Neural cell (in vitro differentiated cells): Measurements from ENCODE around the gene E2F4.

Source experiments
- EP300 ChIP-seq: fragments of 450-650 bp; conservative IDR thresholded peaks from 2 replicates; pipeline ENCODE4 v1.6.1; 2014; ENCODE audit warnings: antibody characterized with exemption, mild to moderate bottlenecking, moderate library complexity; ENCODE audit not compliant: poor library complexity, severe bottlenecking
- EZH2 ChIP-seq: fragments of 200-600, 300-800 bp; shearing (Covaris generic), sonication (generic); IDR thresholded peaks from 2 replicates; pipeline ENCODE4 v1.6.1; 2014; ENCODE audit warnings: antibody characterized with exemption, low read length, borderline replicate concordance, mild to moderate bottlenecking; ENCODE audit not compliant: insufficient read depth, poor library complexity, severe bottlenecking
- MXI1 ChIP-seq: fragments of 450-650 bp; conservative IDR thresholded peaks from 2 replicates; pipeline ENCODE4 v1.6.1; 2014; ENCODE audit warnings: antibody characterized with exemption, mild to moderate bottlenecking; ENCODE audit not compliant: poor library complexity, severe bottlenecking
- POLR2AphosphoS5 ChIP-seq: IDR thresholded peaks from 2 replicates; pipeline ENCODE4 v1.6.1; 2012
- RAD21 ChIP-seq: fragments of 450-650 bp; conservative IDR thresholded peaks from 2 replicates; pipeline ENCODE4 v1.6.1; 2014; ENCODE audit warnings: antibody characterized with exemption, mild to moderate bottlenecking, moderate library complexity
- SMC3 ChIP-seq: fragments of 450-650 bp; conservative IDR thresholded peaks from 2 replicates; pipeline ENCODE4 v1.6.1; 2014; ENCODE audit warnings: antibody characterized with exemption, mild to moderate bottlenecking, moderate library complexity; ENCODE audit not compliant: poor library complexity
- TAF1 ChIP-seq: IDR thresholded peaks from 2 replicates; pipeline ENCODE4 v1.6.1; 2012; ENCODE audit warnings: low read depth
- TF ChIP-seq, protein P1 (sequence below): fragments of 450-650 bp; IDR thresholded peaks from 2 replicates; pipeline ENCODE4 v1.5.1; 2014; ENCODE audit warnings: antibody characterized with exemption, mild to moderate bottlenecking, moderate library complexity; ENCODE audit not compliant: poor library complexity, severe bottlenecking
- TF ChIP-seq, protein P2 (sequence below): IDR thresholded peaks from 2 replicates; pipeline ENCODE4 v1.6.1; 2012; ENCODE audit warnings: borderline replicate concordance

DNA sequence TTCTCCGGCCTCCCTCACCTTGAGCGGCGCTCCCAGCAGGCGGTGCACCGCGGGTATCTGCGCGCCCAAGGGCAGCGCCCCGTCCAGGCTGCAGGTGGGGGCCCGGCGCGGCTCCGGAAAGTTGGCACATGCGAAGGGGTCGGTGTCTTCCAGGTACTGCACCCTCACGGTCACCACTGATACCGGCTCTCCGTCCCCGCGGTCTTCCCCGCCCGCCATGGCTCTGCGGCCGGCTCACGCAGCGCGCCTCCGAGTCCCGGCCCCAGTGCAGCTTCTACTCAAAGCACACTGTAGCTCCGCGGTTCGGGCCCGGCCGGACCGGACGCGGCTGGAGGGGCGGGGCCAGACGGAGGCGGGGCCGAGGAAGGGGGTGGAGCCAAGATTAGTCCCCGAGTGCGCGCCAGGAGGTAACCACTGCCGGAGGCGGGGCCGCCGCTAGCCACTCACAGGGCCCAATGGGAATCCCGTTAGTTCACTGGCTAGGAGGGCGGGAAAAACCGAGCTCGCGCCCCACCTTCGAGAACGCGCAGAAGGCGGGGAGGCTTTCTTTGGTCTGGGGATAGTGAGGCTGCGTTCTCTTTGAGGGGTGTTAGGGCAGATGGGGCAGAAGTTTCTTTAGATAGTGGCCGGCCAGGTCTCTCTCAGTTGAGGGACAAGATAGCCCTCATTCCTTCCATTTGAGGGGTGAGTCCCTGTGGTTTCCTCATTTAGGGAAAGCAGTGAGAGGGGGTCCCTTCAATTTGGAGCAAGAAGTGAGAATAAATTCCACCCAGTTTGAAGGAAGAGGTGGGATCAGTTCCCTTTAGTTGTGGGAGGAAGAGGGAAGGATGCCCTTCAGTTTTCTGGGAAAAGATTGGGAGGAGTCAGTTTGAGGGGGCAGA lies 55.5 kb downstream of the E2F4 start, which contains the start of gene FHOD1:
- TF ChIP-seq, protein P1, sequence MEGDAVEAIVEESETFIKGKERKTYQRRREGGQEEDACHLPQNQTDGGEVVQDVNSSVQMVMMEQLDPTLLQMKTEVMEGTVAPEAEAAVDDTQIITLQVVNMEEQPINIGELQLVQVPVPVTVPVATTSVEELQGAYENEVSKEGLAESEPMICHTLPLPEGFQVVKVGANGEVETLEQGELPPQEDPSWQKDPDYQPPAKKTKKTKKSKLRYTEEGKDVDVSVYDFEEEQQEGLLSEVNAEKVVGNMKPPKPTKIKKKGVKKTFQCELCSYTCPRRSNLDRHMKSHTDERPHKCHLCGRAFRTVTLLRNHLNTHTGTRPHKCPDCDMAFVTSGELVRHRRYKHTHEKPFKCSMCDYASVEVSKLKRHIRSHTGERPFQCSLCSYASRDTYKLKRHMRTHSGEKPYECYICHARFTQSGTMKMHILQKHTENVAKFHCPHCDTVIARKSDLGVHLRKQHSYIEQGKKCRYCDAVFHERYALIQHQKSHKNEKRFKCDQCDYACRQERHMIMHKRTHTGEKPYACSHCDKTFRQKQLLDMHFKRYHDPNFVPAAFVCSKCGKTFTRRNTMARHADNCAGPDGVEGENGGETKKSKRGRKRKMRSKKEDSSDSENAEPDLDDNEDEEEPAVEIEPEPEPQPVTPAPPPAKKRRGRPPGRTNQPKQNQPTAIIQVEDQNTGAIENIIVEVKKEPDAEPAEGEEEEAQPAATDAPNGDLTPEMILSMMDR: peak; percentile 18
- TF ChIP-seq, protein P2, sequence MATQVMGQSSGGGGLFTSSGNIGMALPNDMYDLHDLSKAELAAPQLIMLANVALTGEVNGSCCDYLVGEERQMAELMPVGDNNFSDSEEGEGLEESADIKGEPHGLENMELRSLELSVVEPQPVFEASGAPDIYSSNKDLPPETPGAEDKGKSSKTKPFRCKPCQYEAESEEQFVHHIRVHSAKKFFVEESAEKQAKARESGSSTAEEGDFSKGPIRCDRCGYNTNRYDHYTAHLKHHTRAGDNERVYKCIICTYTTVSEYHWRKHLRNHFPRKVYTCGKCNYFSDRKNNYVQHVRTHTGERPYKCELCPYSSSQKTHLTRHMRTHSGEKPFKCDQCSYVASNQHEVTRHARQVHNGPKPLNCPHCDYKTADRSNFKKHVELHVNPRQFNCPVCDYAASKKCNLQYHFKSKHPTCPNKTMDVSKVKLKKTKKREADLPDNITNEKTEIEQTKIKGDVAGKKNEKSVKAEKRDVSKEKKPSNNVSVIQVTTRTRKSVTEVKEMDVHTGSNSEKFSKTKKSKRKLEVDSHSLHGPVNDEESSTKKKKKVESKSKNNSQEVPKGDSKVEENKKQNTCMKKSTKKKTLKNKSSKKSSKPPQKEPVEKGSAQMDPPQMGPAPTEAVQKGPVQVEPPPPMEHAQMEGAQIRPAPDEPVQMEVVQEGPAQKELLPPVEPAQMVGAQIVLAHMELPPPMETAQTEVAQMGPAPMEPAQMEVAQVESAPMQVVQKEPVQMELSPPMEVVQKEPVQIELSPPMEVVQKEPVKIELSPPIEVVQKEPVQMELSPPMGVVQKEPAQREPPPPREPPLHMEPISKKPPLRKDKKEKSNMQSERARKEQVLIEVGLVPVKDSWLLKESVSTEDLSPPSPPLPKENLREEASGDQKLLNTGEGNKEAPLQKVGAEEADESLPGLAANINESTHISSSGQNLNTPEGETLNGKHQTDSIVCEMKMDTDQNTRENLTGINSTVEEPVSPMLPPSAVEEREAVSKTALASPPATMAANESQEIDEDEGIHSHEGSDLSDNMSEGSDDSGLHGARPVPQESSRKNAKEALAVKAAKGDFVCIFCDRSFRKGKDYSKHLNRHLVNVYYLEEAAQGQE: no peak
- TF ChIP-seq EZH2 (no peak), MXI1 (no peak), TAF1 (no peak), POLR2AphosphoS5 (no peak), EP300 (no peak), SMC3 (no peak), RAD21 (no peak)
